ENCODE measurements around the gene SYT17.
A peak's percentile ranks its signal among the peaks of the same experiment; 100 is the strongest.

SYT17 gene

DNA sequence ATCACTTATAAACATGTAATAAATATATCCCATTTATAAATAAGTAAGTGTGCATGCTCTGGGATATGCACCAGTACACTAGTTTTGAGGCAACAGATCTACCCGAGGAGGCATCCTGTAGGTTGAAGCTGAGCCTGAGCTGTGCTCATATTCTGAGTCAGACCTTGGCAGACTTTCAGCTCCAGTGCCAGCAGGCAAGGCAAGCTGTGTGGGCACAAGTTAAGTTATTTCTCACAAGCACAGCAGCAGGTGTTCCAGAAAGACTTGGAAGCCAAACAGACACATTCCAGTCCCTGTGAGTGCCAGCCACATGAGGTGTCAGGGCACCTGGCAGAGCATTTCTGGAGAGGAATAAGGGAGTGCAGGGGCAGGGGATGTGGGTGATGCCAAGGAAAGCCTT lies 116.2 kb downstream of the SYT17 start:
- no peaks in the 10 kb centered on the region for H3K9me3 ChIP-seq (ENCODE audit: control insufficient read depth, insufficient read depth, low read depth, low read length)
- TF ChIP-seq KLF10 (tag by site-specific recombination; IDR thresholded peaks at IDR 0.05): no peak
- peak; percentile 28 for TF ChIP-seq ZIC2 (tag by site-specific recombination; IDR thresholded peaks at IDR 0.05)
- H3K27ac ChIP-seq (ENCODE audit: extremely low read depth, low read depth, low read length): no peak overlapping the region
- no peak overlapping the region for H3K4me3 ChIP-seq (ENCODE audit: low read depth, low read length)
- no peaks in the 10 kb centered on the region for H3K4me1 ChIP-seq (ENCODE audit: control insufficient read depth, insufficient read depth, low read length)
- no peaks in the 10 kb centered on the region for H3K36me3 ChIP-seq (ENCODE audit: control insufficient read depth in 2 of 2, insufficient read depth in 1 of 2, low read length in 2 of 2)
- ChIA-PET CTCF (interaction anchor here (0.6 kb wide), 1 partner anchor 303 kb away, joined by 3 read pairs; no protein-coding TSS in a partner anchor), POLR2A (no interaction called here)

DNA sequence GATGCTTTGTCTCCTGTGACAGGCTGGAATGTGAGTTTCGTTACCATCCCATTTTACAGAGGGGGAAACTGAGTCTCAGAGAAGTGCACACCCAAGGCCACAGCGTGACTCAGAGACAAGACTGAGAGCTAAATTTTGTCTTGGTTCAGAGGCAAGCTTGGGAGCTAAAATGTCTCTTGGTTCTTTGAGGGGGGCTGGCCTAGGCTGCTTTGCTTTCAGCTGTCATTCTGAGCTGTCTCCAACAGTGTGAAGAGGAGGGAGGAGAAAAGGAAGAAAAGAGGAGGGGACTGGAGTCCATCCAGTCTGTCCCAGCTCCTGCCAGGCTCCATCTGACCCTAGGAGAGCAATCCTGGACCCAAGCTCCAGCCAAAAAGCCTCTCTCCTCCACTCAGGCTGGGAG lies 117.4 kb downstream of the SYT17 start, which contains the start of gene CLEC19A:
TSS of gene CLEC19A (plus strand) at position 301 of the 400 bp plus-strand sequence. CDS start 121 bp downstream, outside the sequence.
- Histone ChIP-seq H3K36me3 (ENCODE audit: control insufficient read depth in 2 of 2, insufficient read depth in 1 of 2, low read length in 2 of 2) (no peaks in the 10 kb centered on the region), H3K4me1 (ENCODE audit: control insufficient read depth, insufficient read depth, low read length) (no peaks in the 10 kb centered on the region), H3K9me3 (ENCODE audit: control insufficient read depth, insufficient read depth, low read depth, low read length) (no peaks in the 10 kb centered on the region), H3K27ac (ENCODE audit: extremely low read depth, low read depth, low read length) (no peak within 1 kb of the TSS), H3K4me3 (ENCODE audit: low read depth, low read length) (no peak within 1 kb of the TSS)
- TF ChIP-seq ZNF341 (tag by site-specific recombination; IDR thresholded peaks at IDR 0.05; ENCODE audit: low read depth): no peak
- TF ChIP-seq IKZF3 (tag by site-specific recombination; IDR thresholded peaks at IDR 0.05): no peak
- TF ChIP-seq ZNF354C (tag by site-specific recombination; IDR thresholded peaks at IDR 0.05; ENCODE audit: borderline replicate concordance, low read depth): no peak
- ChIA-PET POLR2A (interaction anchor here (0.6 kb wide), 1 partner anchor 165 kb away, joined by 3 read pairs; no protein-coding TSS in a partner anchor), CTCF (no interaction called here)

DNA sequence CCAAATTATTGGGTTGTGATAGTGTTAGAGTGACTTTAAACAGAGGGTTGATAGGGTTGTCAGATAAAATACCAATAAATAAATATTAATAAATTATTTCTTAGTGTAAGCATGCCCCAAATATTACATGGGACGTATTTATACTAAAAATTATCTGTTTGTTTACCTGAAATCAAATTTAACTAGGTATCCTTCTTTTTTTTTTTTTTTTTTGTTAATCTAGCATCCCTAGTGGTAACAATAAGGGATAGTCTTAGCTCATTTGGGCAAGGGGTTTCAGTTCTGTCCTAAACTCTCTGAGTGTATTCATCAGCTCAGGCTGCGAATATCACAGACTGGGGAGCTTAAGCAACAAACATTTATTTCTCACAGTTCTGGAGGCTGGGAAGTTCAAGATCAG lies 118.8 kb downstream of the SYT17 start:
- Histone ChIP-seq H3K4me1 (ENCODE audit: control insufficient read depth, insufficient read depth, low read length) (no peaks in the 10 kb centered on the region), H3K27ac (ENCODE audit: extremely low read depth, low read depth, low read length) (no peak overlapping the region), H3K36me3 (ENCODE audit: control insufficient read depth in 2 of 2, insufficient read depth in 1 of 2, low read length in 2 of 2) (no peaks in the 10 kb centered on the region), H3K4me3 (ENCODE audit: low read depth, low read length) (no peak overlapping the region), H3K9me3 (ENCODE audit: control insufficient read depth, insufficient read depth, low read depth, low read length) (no peaks in the 10 kb centered on the region)
- ChIA-PET CTCF (interaction anchor here (0.5 to 1.7 kb wide), 2 partner anchors 71 to 201 kb away, joined by 3 to 4 read pairs; no protein-coding TSS in a partner anchor), POLR2A (interaction anchor here (0.6 kb wide), 1 partner anchor 483 kb away, joined by 5 read pairs; no protein-coding TSS in a partner anchor)
- TF ChIP-seq, protein P1, sequence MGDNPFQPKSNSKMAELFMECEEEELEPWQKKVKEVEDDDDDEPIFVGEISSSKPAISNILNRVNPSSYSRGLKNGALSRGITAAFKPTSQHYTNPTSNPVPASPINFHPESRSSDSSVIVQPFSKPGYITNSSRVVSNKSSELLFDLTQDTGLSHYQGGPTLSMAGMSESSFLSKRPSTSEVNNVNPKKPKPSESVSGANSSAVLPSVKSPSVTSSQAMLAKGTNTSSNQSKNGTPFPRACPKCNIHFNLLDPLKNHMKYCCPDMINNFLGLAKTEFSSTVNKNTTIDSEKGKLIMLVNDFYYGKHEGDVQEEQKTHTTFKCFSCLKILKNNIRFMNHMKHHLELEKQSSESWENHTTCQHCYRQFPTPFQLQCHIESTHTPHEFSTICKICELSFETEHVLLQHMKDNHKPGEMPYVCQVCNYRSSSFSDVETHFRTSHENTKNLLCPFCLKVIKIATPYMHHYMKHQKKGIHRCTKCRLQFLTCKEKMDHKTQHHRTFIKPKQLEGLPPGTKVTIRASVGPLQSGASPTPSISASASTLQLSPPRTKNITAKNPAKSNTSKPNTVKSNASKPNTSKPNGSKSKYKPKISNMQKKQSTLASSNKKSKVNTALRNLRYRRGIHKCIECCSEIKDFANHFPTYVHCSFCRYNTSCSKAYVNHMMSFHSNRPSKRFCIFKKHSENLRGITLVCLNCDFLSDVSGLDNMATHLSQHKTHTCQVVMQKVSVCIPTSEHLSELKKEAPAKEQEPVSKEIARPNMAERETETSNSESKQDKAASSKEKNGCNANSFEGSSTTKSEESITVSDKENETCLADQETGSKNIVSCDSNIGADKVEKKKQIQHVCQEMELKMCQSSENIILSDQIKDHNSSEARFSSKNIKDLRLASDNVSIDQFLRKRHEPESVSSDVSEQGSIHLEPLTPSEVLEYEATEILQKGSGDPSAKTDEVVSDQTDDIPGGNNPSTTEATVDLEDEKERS (tag by site-specific recombination; IDR thresholded peaks at IDR 0.05): no peak
- TF ChIP-seq, protein P2, sequence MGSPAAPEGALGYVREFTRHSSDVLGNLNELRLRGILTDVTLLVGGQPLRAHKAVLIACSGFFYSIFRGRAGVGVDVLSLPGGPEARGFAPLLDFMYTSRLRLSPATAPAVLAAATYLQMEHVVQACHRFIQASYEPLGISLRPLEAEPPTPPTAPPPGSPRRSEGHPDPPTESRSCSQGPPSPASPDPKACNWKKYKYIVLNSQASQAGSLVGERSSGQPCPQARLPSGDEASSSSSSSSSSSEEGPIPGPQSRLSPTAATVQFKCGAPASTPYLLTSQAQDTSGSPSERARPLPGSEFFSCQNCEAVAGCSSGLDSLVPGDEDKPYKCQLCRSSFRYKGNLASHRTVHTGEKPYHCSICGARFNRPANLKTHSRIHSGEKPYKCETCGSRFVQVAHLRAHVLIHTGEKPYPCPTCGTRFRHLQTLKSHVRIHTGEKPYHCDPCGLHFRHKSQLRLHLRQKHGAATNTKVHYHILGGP (tag by site-specific recombination; IDR thresholded peaks at IDR 0.05): no peak
- TF ChIP-seq ZNF146 (tag by site-specific recombination; IDR thresholded peaks at IDR 0.05): no peak
- TF ChIP-seq ZNF701 (tag by site-specific recombination; IDR thresholded peaks at IDR 0.05): no peak
- no peak for TF ChIP-seq ZNF777 (tag by site-specific recombination; IDR thresholded peaks at IDR 0.05; ENCODE audit: borderline replicate concordance)
- TF ChIP-seq ZNF221 (tag by site-specific recombination; IDR thresholded peaks at IDR 0.05; ENCODE audit: borderline replicate concordance): no peak
- TF ChIP-seq REPIN1 (tag by site-specific recombination; IDR thresholded peaks at IDR 0.05; ENCODE audit: low read depth): no peak
- TF ChIP-seq ZNF239 (tag by site-specific recombination; IDR thresholded peaks at IDR 0.05): no peak
- TF ChIP-seq, protein P3, sequence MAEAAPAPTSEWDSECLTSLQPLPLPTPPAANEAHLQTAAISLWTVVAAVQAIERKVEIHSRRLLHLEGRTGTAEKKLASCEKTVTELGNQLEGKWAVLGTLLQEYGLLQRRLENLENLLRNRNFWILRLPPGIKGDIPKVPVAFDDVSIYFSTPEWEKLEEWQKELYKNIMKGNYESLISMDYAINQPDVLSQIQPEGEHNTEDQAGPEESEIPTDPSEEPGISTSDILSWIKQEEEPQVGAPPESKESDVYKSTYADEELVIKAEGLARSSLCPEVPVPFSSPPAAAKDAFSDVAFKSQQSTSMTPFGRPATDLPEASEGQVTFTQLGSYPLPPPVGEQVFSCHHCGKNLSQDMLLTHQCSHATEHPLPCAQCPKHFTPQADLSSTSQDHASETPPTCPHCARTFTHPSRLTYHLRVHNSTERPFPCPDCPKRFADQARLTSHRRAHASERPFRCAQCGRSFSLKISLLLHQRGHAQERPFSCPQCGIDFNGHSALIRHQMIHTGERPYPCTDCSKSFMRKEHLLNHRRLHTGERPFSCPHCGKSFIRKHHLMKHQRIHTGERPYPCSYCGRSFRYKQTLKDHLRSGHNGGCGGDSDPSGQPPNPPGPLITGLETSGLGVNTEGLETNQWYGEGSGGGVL (tag by site-specific recombination; IDR thresholded peaks at IDR 0.05): no peak
- TF ChIP-seq ZNF341 (tag by site-specific recombination; IDR thresholded peaks at IDR 0.05; ENCODE audit: low read depth): no peak
- no peak for TF ChIP-seq ZNF175 (tag by site-specific recombination; IDR thresholded peaks at IDR 0.05)
